Immature natural killer cell (primary cell): ENCODE results near the gene HIRA. TPM values are rescaled to one million over a fixed set of nuclear protein-coding genes. Genes with fewer than 3 reads are reported as not detected.

Experiments used
- DNase-seq, 3 donors: peaks; one replicate each; pipeline ENCODE4 v3.0.0; 2022; ENCODE audit warnings: mixed read lengths in 1 of 3
- H3K27ac Mint-ChIP-seq, 6 donors: one replicate each; pipeline ENCODE4 v1.8.0; 2020; ENCODE audit warnings: mixed read lengths in 6 of 6, mild to moderate bottlenecking in 5 of 6, inconsistent platforms in 4 of 6, moderate library complexity in 3 of 6
- H3K27me3 Mint-ChIP-seq, 3 donors: one replicate each; pipeline ENCODE4 v1.8.0; 2020 to 2021; ENCODE audit warnings: low read depth in 3 of 3, mild to moderate bottlenecking in 3 of 3, mixed read lengths in 3 of 3, moderate library complexity in 3 of 3, inconsistent platforms in 1 of 3
- H3K36me3 Mint-ChIP-seq, 3 donors: one replicate each; pipeline ENCODE4 v1.8.0; 2020; ENCODE audit warnings: mixed read lengths in 3 of 3, inconsistent platforms in 2 of 3, mild to moderate bottlenecking in 2 of 3
- H3K4me1 Mint-ChIP-seq, 2 donors: one replicate each; pipeline ENCODE4 v1.8.0; 2020; ENCODE audit warnings: inconsistent platforms in 2 of 2, mild to moderate bottlenecking in 2 of 2, mixed read lengths in 2 of 2, moderate library complexity in 1 of 2
- H3K4me3 Mint-ChIP-seq, 5 donors: one replicate each; pipeline ENCODE4 v1.8.0; 2020; ENCODE audit warnings: mild to moderate bottlenecking in 5 of 5, mixed read lengths in 5 of 5, inconsistent platforms in 3 of 5, moderate library complexity in 3 of 5
- H3K9me3 Mint-ChIP-seq, 6 donors: one replicate each; pipeline ENCODE4 v1.8.0; 2020; ENCODE audit warnings: mild to moderate bottlenecking in 6 of 6, mixed read lengths in 6 of 6, inconsistent platforms in 4 of 6, moderate library complexity in 3 of 6
- polyA plus RNA-seq, 3 donors: library from polyadenylated mRNA; unstranded; fragments of 300-500 nt; fragmentation: Illumina TruSeq; gene quantifications; one replicate each; pipeline ENCODE4 v1.2.3, GENCODE V29; 2021

HIRA gene
- polyA plus RNA-seq, 3 donors from 2014 or later, result 4.3 to 11.5 (median 5.2) TPM

- H3K27ac Mint-ChIP-seq, result peak overlapping the region in 1 of 6 donors; percentile 48
- H3K4me3 Mint-ChIP-seq, result no peak overlapping the region
- DNase-seq, result no peak
- peaks cover 17 to 39% (median 17%) of the 10 kb centered on the region in 3 donors for H3K36me3 Mint-ChIP-seq
- H3K9me3 Mint-ChIP-seq, result no peaks in the 10 kb centered on the region
- peaks cover 0 to 5% (median 0%) of the 10 kb centered on the region in 3 donors for H3K27me3 Mint-ChIP-seq
- H3K4me1 Mint-ChIP-seq, result no peaks in the 10 kb centered on the region
These were observed 24.2 kb upstream of the HIRA start for GRCh38 chr22:19455585-19456370.

- Mint-ChIP-seq H3K27me3 (peaks cover 0 to 5% (median 0%) of the 10 kb centered on the region in 3 donors), H3K4me1 (no peaks in the 10 kb centered on the region), H3K4me3 (no peak overlapping the region), H3K36me3 (peaks cover 15 to 39% (median 17%) of the 10 kb centered on the region in 3 donors), H3K9me3 (no peaks in the 10 kb centered on the region), H3K27ac (no peak overlapping the region)
- DNase-seq, result no peak
These were observed 23.5 kb upstream of the HIRA start for GRCh38 chr22:19455033-19455432.

- Mint-ChIP-seq H3K27me3 (peaks cover 0 to 5% (median 0%) of the 10 kb centered on the region in 3 donors), H3K27ac (peak overlapping the region in 2 of 6 donors; percentile 56 to 69), H3K4me3 (no peak overlapping the region)
These were observed 22.6 kb upstream of the HIRA start for GRCh38 chr22:19454156-19454555.

GRCh38 chr22:19453718-19454117 is 22.2 kb upstream of the HIRA start:
- H3K27me3 Mint-ChIP-seq, result peaks cover 0 to 5% (median 0%) of the 10 kb centered on the region in 3 donors
- DNase-seq, result no peak
- H3K9me3 Mint-ChIP-seq, result no peaks in the 10 kb centered on the region
- H3K27ac Mint-ChIP-seq, result peak overlapping the region in 2 of 6 donors; percentile 67 to 69
- H3K4me1 Mint-ChIP-seq, result peaks cover 0 to under 1% of the 10 kb centered on the region in 2 donors
- no peak overlapping the region for H3K4me3 Mint-ChIP-seq
- peaks cover 14 to 37% (median 17%) of the 10 kb centered on the region in 3 donors for H3K36me3 Mint-ChIP-seq

More at GRCh38 chr22:19454156-19454555, 22.6 kb upstream of the HIRA start:
- no peak for DNase-seq
- Mint-ChIP-seq H3K9me3 (no peaks in the 10 kb centered on the region), H3K36me3 (peaks cover 14 to 37% (median 17%) of the 10 kb centered on the region in 3 donors), H3K4me1 (no peaks in the 10 kb centered on the region)

GRCh38 chr22:19451570-19451969 is 20.0 kb upstream of the HIRA start:
- peaks cover 9 to 32% (median 12%) of the 10 kb centered on the region in 3 donors for H3K36me3 Mint-ChIP-seq
- peaks cover 14 to 21% of the 10 kb centered on the region in 2 donors for H3K4me1 Mint-ChIP-seq
- no peak overlapping the region for H3K4me3 Mint-ChIP-seq
- H3K27ac Mint-ChIP-seq, result peak overlapping the region in 3 of 6 donors; percentile 31 to 41 (median 38)
- H3K9me3 Mint-ChIP-seq, result no peaks in the 10 kb centered on the region
- peaks cover 0 to 10% (median 0%) of the 10 kb centered on the region in 3 donors for H3K27me3 Mint-ChIP-seq
- no peak for DNase-seq

GRCh38 chr22:19450363-19451175 is 19.0 kb upstream of the HIRA start:
- Mint-ChIP-seq H3K27me3 (peaks cover 0 to 10% (median 0%) of the 10 kb centered on the region in 3 donors), H3K4me1 (peaks cover 19 to 29% of the 10 kb centered on the region in 2 donors), H3K36me3 (peaks cover 4 to 26% (median 12%) of the 10 kb centered on the region in 3 donors), H3K27ac (peak overlapping the region in 1 of 6 donors; percentile 46), H3K9me3 (no peaks in the 10 kb centered on the region), H3K4me3 (no peak overlapping the region)
- DNase-seq, result no peak

GRCh38 chr22:19449422-19449767 is 17.9 kb upstream of the HIRA start:
- Mint-ChIP-seq H3K36me3 (peaks cover 4 to 17% (median 10%) of the 10 kb centered on the region in 3 donors), H3K27ac (peak overlapping the region in 3 of 6 donors; percentile 16 to 29 (median 17)), H3K9me3 (no peaks in the 10 kb centered on the region), H3K27me3 (peaks cover 0 to 9% (median 0%) of the 10 kb centered on the region in 3 donors), H3K4me3 (peak overlapping the region in 3 of 5 donors; percentile 15 to 27 (median 21)), H3K4me1 (peaks cover 27 to 40% of the 10 kb centered on the region in 2 donors)
- DNase-seq, result no peak

GRCh38 chr22:19448739-19449421 is 17.3 kb upstream of the HIRA start:
- peaks cover 32 to 44% of the 10 kb centered on the region in 2 donors for H3K4me1 Mint-ChIP-seq
- H3K27me3 Mint-ChIP-seq, result peaks cover 0 to 9% (median 0%) of the 10 kb centered on the region in 3 donors
- peaks cover 4 to 12% (median 5%) of the 10 kb centered on the region in 3 donors for H3K36me3 Mint-ChIP-seq
- H3K27ac Mint-ChIP-seq, result peak overlapping the region; percentile 16 to 98 (median 65)
- H3K4me3 Mint-ChIP-seq, result peak overlapping the region; percentile 28 to 95 (median 87)
- no peaks in the 10 kb centered on the region for H3K9me3 Mint-ChIP-seq
- DNase-seq, result no peak

- Mint-ChIP-seq H3K27ac (peak overlapping the region; percentile 87 to 98 (median 96)), H3K27me3 (peaks cover 0 to 9% (median 0%) of the 10 kb centered on the region in 3 donors), H3K36me3 (peaks cover 4 to 14% (median 4%) of the 10 kb centered on the region in 3 donors), H3K4me1 (peaks cover 39 to 50% of the 10 kb centered on the region in 2 donors), H3K4me3 (peak overlapping the region; percentile 87 to 98 (median 93)), H3K9me3 (no peaks in the 10 kb centered on the region)
- no peak for DNase-seq
These were observed 16.6 kb upstream of the HIRA start for GRCh38 chr22:19448076-19448607.

- DNase-seq, result peak; percentile 88 to 90 (median 89)
- no peaks in the 10 kb centered on the region for H3K9me3 Mint-ChIP-seq
- H3K27ac Mint-ChIP-seq, result peak within 1 kb of the TSS; percentile 87 to 98 (median 96)
- H3K4me1 Mint-ChIP-seq, result peaks cover 40 to 54% of the 10 kb centered on the region in 2 donors
- H3K4me3 Mint-ChIP-seq, result peak within 1 kb of the TSS; percentile 87 to 98 (median 93)
- H3K36me3 Mint-ChIP-seq, result peaks cover under 1 to 16% (median under 1%) of the 10 kb centered on the region in 3 donors
- peaks cover 0 to 9% (median 0%) of the 10 kb centered on the region in 3 donors for H3K27me3 Mint-ChIP-seq
These were observed 16.0 kb upstream of the HIRA start, which contains the start of gene C22orf39 for GRCh38 chr22:19447330-19448075. C22orf39 (minus strand) TSS chr22:19447711; CDS start chr22:19447688, 23 bp downstream.

GRCh38 chr22:19446603-19447329 is 15.2 kb upstream of the HIRA start:
- H3K27ac Mint-ChIP-seq, result peak overlapping the region; percentile 87 to 96 (median 90)
- DNase-seq, result no peak
- peaks cover 44 to 54% of the 10 kb centered on the region in 2 donors for H3K4me1 Mint-ChIP-seq
- peaks cover 0 to 13% (median 0%) of the 10 kb centered on the region in 3 donors for H3K36me3 Mint-ChIP-seq
- peak overlapping the region; percentile 87 to 95 (median 93) for H3K4me3 Mint-ChIP-seq
- H3K27me3 Mint-ChIP-seq, result peaks cover 0 to 9% (median 0%) of the 10 kb centered on the region in 3 donors
- no peaks in the 10 kb centered on the region for H3K9me3 Mint-ChIP-seq
